HCT116 (cell line): ENCODE measurements around the gene PLAC8L1.

ENCODE experiments used
- EGR1 ChIP-seq: IDR thresholded peaks from 2 replicates; pipeline ENCODE4 v1.6.1; 2012; ENCODE audit warnings: low read depth
- EZH2 ChIP-seq: fragments of 200-600 bp; sonication (generic); IDR thresholded peaks from 2 replicates; pipeline ENCODE4 v1.6.1; 2017; ENCODE audit warnings: antibody characterized with exemption, mixed run types
- POLR2A ChIP-seq: IDR thresholded peaks from 2 replicates; pipeline ENCODE4 v1.7.0; 2011; ENCODE audit warnings: borderline replicate concordance; ENCODE audit not compliant: insufficient read depth, insufficient read length; ENCODE audit errors: extremely low read depth
- POLR2AphosphoS5 ChIP-seq: IDR thresholded peaks from 2 replicates; pipeline ENCODE4 v1.6.1; 2011; ENCODE audit warnings: mild to moderate bottlenecking, low read depth, low read length, moderate library complexity
- ZFX ChIP-seq: fragments of 450-650 bp; IDR thresholded peaks from 2 replicates; pipeline ENCODE4 v1.6.1; 2017
- ZNF274 ChIP-seq: fragments of 200-500 bp; sonication (Bioruptor generic); IDR thresholded peaks from 2 replicates; pipeline ENCODE4 v1.6.1; 2014; ENCODE audit warnings: mild to moderate bottlenecking, low read depth, low read length, inconsistent platforms
- TF ChIP-seq, protein P1 (sequence below), 3 experiments: fragments of 200-600 bp in 1 of 3; sonication (generic) in 1 of 3; IDR thresholded peaks in 2 of 3; conservative IDR thresholded peaks in 1 of 3; 2 replicates each; pipeline ENCODE4 v1.5.1; 2012 to 2017; ENCODE audit warnings: low read depth in 2 of 3, low read length in 2 of 3, antibody characterized with exemption in 1 of 3, borderline replicate concordance in 1 of 3, control low read depth in 1 of 3, mild to moderate bottlenecking in 1 of 3, mixed read lengths in 1 of 3, mixed run types in 1 of 3, moderate library complexity in 1 of 3; ENCODE audit not compliant: insufficient read depth in 1 of 3
- TF ChIP-seq, protein P2 (sequence below): IDR thresholded peaks from 2 replicates; pipeline ENCODE4 v1.6.1; 2012
- TF ChIP-seq, protein P3 (sequence below): IDR thresholded peaks from 2 replicates; pipeline ENCODE4 v1.6.1; 2012; ENCODE audit warnings: low read depth

DNA sequence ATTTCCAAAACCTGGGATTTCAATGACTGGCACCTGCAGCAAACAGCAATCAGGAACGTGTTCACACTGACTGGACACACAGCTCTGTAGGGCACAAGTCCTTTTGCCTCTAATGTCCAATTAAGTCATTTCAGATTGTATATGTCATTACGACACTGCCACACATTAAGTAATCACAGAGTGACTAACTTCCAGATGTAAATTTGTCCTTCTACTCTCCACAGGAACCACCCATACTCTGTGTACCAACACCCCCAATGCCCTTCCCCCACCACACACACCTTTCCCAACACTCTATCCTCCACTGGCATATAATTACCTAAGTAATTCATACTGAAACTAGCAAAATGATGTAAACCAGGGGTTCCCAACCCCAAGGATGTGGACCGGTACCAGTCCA is 46.6 kb upstream of the PLAC8L1 start:
- TF ChIP-seq POLR2A: no peak
- TF ChIP-seq, protein P1, sequence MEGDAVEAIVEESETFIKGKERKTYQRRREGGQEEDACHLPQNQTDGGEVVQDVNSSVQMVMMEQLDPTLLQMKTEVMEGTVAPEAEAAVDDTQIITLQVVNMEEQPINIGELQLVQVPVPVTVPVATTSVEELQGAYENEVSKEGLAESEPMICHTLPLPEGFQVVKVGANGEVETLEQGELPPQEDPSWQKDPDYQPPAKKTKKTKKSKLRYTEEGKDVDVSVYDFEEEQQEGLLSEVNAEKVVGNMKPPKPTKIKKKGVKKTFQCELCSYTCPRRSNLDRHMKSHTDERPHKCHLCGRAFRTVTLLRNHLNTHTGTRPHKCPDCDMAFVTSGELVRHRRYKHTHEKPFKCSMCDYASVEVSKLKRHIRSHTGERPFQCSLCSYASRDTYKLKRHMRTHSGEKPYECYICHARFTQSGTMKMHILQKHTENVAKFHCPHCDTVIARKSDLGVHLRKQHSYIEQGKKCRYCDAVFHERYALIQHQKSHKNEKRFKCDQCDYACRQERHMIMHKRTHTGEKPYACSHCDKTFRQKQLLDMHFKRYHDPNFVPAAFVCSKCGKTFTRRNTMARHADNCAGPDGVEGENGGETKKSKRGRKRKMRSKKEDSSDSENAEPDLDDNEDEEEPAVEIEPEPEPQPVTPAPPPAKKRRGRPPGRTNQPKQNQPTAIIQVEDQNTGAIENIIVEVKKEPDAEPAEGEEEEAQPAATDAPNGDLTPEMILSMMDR (IDR thresholded peaks at IDR 0.05 in 2 of 3, conservative IDR thresholded peaks at IDR 0.05 in 1 of 3; ENCODE audit: borderline replicate concordance in 1 of 3, insufficient read depth in 1 of 3, low read depth in 2 of 3, low read length in 2 of 3): no peak
- no peak for TF ChIP-seq POLR2AphosphoS5
- TF ChIP-seq, protein P2, sequence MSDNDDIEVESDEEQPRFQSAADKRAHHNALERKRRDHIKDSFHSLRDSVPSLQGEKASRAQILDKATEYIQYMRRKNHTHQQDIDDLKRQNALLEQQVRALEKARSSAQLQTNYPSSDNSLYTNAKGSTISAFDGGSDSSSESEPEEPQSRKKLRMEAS: no peak
- TF ChIP-seq EZH2: no peak
- no peak for TF ChIP-seq ZNF274
- TF ChIP-seq, protein P3, sequence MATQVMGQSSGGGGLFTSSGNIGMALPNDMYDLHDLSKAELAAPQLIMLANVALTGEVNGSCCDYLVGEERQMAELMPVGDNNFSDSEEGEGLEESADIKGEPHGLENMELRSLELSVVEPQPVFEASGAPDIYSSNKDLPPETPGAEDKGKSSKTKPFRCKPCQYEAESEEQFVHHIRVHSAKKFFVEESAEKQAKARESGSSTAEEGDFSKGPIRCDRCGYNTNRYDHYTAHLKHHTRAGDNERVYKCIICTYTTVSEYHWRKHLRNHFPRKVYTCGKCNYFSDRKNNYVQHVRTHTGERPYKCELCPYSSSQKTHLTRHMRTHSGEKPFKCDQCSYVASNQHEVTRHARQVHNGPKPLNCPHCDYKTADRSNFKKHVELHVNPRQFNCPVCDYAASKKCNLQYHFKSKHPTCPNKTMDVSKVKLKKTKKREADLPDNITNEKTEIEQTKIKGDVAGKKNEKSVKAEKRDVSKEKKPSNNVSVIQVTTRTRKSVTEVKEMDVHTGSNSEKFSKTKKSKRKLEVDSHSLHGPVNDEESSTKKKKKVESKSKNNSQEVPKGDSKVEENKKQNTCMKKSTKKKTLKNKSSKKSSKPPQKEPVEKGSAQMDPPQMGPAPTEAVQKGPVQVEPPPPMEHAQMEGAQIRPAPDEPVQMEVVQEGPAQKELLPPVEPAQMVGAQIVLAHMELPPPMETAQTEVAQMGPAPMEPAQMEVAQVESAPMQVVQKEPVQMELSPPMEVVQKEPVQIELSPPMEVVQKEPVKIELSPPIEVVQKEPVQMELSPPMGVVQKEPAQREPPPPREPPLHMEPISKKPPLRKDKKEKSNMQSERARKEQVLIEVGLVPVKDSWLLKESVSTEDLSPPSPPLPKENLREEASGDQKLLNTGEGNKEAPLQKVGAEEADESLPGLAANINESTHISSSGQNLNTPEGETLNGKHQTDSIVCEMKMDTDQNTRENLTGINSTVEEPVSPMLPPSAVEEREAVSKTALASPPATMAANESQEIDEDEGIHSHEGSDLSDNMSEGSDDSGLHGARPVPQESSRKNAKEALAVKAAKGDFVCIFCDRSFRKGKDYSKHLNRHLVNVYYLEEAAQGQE: no peak
- no peak for TF ChIP-seq ZFX
- TF ChIP-seq EGR1: no peak
